ENCODE results near the gene CNTROB.
"Not testable (repeated sequence)": the region's sequence is repeated elsewhere in the genome, so short reads cannot be mapped to it uniquely, and the experiment has no call there.

The CNTROB gene

GRCh38 chr17:7950578-7950977 is 18.6 kb downstream of the CNTROB start:
- DNase-seq (ENCODE audit: low spot score in 2 of 2) (no peak), ATAC-seq (no peak)
- Mint-ChIP-seq H3K4me3 (no peak overlapping the region), H3K9me3 (no peaks in the 10 kb centered on the region), H3K36me3 (peaks cover 43% of the 10 kb centered on the region), H3K4me1 (peaks cover 16% of the 10 kb centered on the region), H3K27ac (peak overlapping the region; percentile 68)

- Mint-ChIP-seq H3K4me3 (peak overlapping the region; percentile 24), H3K9me3 (no peaks in the 10 kb centered on the region), H3K4me1 (peaks cover 16% of the 10 kb centered on the region), H3K27ac (peak overlapping the region; percentile 68), H3K36me3 (peaks cover 36% of the 10 kb centered on the region)
- ATAC-seq (peak; percentile 95), DNase-seq (ENCODE audit: low spot score in 2 of 2) (peak; percentile 8 to 62)
Observed at GRCh38 chr17:7951143-7951792, 19.3 kb downstream of the CNTROB start.

GRCh38 chr17:7953266-7953665 is 21.3 kb downstream of the CNTROB start:
- not testable (repeated sequence) for DNase-seq (ENCODE audit: low spot score in 2 of 2); H3K27ac Mint-ChIP-seq; H3K9me3 Mint-ChIP-seq; ATAC-seq
- H3K4me1 Mint-ChIP-seq, result peaks cover 16% of the 10 kb centered on the region
- peaks cover 16% of the 10 kb centered on the region for H3K36me3 Mint-ChIP-seq
- peak overlapping the region; percentile 22 for H3K4me3 Mint-ChIP-seq

- Mint-ChIP-seq H3K9me3 (no peaks in the 10 kb centered on the region), H3K4me3 (peak overlapping the region; percentile 53), H3K27ac (peak overlapping the region; percentile 49), H3K36me3 (no peaks in the 10 kb centered on the region), H3K4me1 (peaks cover 16% of the 10 kb centered on the region)
- DNase-seq (ENCODE audit: low spot score in 2 of 2) (no peak), ATAC-seq (peak; percentile 61)
Observed at GRCh38 chr17:7955414-7956227, 23.6 kb downstream of the CNTROB start.

GRCh38 chr17:7956228-7956965 is 24.4 kb downstream of the CNTROB start:
- H3K4me1 Mint-ChIP-seq, result peaks cover 11% of the 10 kb centered on the region
- no peaks in the 10 kb centered on the region for H3K9me3 Mint-ChIP-seq
- H3K36me3 Mint-ChIP-seq, result no peaks in the 10 kb centered on the region
- ATAC-seq (no peak), DNase-seq (ENCODE audit: low spot score in 2 of 2) (no peak)
- peak overlapping the region; percentile 53 for H3K4me3 Mint-ChIP-seq
- H3K27ac Mint-ChIP-seq, result no peak overlapping the region

GRCh38 chr17:7959503-7960253 is 27.7 kb downstream of the CNTROB start:
- Mint-ChIP-seq H3K27ac (no peak overlapping the region), H3K36me3 (no peaks in the 10 kb centered on the region), H3K4me3 (no peak overlapping the region), H3K9me3 (no peaks in the 10 kb centered on the region), H3K4me1 (no peaks in the 10 kb centered on the region)
- ATAC-seq, result no peak
- DNase-seq (ENCODE audit: low spot score in 2 of 2), result no peak

GRCh38 chr17:7961421-7961820 is 29.4 kb downstream of the CNTROB start:
- H3K27ac Mint-ChIP-seq, result no peak overlapping the region
- no peaks in the 10 kb centered on the region for H3K36me3 Mint-ChIP-seq
- no peaks in the 10 kb centered on the region for H3K9me3 Mint-ChIP-seq
- ATAC-seq, result no peak
- H3K4me1 Mint-ChIP-seq, result no peaks in the 10 kb centered on the region
- no peak overlapping the region for H3K4me3 Mint-ChIP-seq
- no peak for DNase-seq (ENCODE audit: low spot score in 2 of 2)

GRCh38 chr17:7967751-7968150 is 35.7 kb downstream of the CNTROB start:
- ATAC-seq (no peak), DNase-seq (ENCODE audit: low spot score in 2 of 2) (no peak)
- no peaks in the 10 kb centered on the region for H3K4me1 Mint-ChIP-seq
- H3K36me3 Mint-ChIP-seq, result no peaks in the 10 kb centered on the region
- H3K9me3 Mint-ChIP-seq, result no peaks in the 10 kb centered on the region
- no peak overlapping the region for H3K27ac Mint-ChIP-seq
- no peak overlapping the region for H3K4me3 Mint-ChIP-seq

GRCh38 chr17:7969433-7969832 is 37.4 kb downstream of the CNTROB start:
- Mint-ChIP-seq H3K4me3 (no peak overlapping the region), H3K36me3 (no peaks in the 10 kb centered on the region), H3K27ac (no peak overlapping the region), H3K4me1 (no peaks in the 10 kb centered on the region), H3K9me3 (peaks cover 2% of the 10 kb centered on the region)
- ATAC-seq (no peak), DNase-seq (ENCODE audit: low spot score in 2 of 2) (no peak)

- Mint-ChIP-seq H3K9me3 (peaks cover 10% of the 10 kb centered on the region), H3K27ac (no peak overlapping the region), H3K4me1 (no peaks in the 10 kb centered on the region), H3K4me3 (no peak overlapping the region), H3K36me3 (no peaks in the 10 kb centered on the region)
- no peak for DNase-seq (ENCODE audit: low spot score in 2 of 2)
- no peak for ATAC-seq
Observed at GRCh38 chr17:7971651-7972050, 39.6 kb downstream of the CNTROB start.

GRCh38 chr17:7972131-7972785 is 40.3 kb downstream of the CNTROB start:
- no peaks in the 10 kb centered on the region for H3K4me1 Mint-ChIP-seq
- H3K4me3 Mint-ChIP-seq, result no peak overlapping the region
- H3K27ac Mint-ChIP-seq, result no peak overlapping the region
- no peaks in the 10 kb centered on the region for H3K36me3 Mint-ChIP-seq
- DNase-seq (ENCODE audit: low spot score in 2 of 2), result no peak
- peaks cover 10% of the 10 kb centered on the region for H3K9me3 Mint-ChIP-seq
- no peak for ATAC-seq

GRCh38 chr17:7974638-7975131 is 42.7 kb downstream of the CNTROB start:
- DNase-seq (ENCODE audit: low spot score in 2 of 2) (no peak), ATAC-seq (no peak)
- no peak overlapping the region for H3K4me3 Mint-ChIP-seq
- H3K9me3 Mint-ChIP-seq, result peaks cover 10% of the 10 kb centered on the region
- peaks cover 5% of the 10 kb centered on the region for H3K4me1 Mint-ChIP-seq
- no peaks in the 10 kb centered on the region for H3K36me3 Mint-ChIP-seq
- no peak overlapping the region for H3K27ac Mint-ChIP-seq

GRCh38 chr17:7977039-7977438 is 45.0 kb downstream of the CNTROB start:
- Mint-ChIP-seq H3K27ac (no peak overlapping the region), H3K4me3 (no peak overlapping the region), H3K9me3 (peaks cover 10% of the 10 kb centered on the region), H3K36me3 (no peaks in the 10 kb centered on the region), H3K4me1 (peaks cover 5% of the 10 kb centered on the region)
- ATAC-seq (no peak), DNase-seq (ENCODE audit: low spot score in 2 of 2) (no peak)

GRCh38 chr17:7977805-7978204 is 45.8 kb downstream of the CNTROB start:
- Mint-ChIP-seq H3K36me3 (no peaks in the 10 kb centered on the region), H3K27ac (no peak overlapping the region), H3K4me3 (no peak overlapping the region), H3K9me3 (peaks cover 10% of the 10 kb centered on the region), H3K4me1 (peaks cover 5% of the 10 kb centered on the region)
- ATAC-seq, result peak; percentile 73
- no peak for DNase-seq (ENCODE audit: low spot score in 2 of 2)
